HFF-Myc (cell line): Measurements from ENCODE around the gene C13orf42.

Experiments used
- DNase-seq: peaks from one replicate; pipeline ENCODE4 v3.0.0-alpha.2; 2011; ENCODE audit warnings: low read depth; ENCODE audit errors: extremely low read depth
- H3K4me3 ChIP-seq: replicated peaks from 2 replicates; pipeline ENCODE4 v1.5.1; 2011; ENCODE audit warnings: low read depth, mild to moderate bottlenecking, control low read depth, low read length
- TF ChIP-seq, protein P1 (sequence below): IDR thresholded peaks from 2 replicates; pipeline ENCODE4 v1.5.1; 2012; ENCODE audit warnings: mild to moderate bottlenecking, low read depth, low read length, control low read depth; ENCODE audit errors: missing control alignments

The C13orf42 gene

DNA sequence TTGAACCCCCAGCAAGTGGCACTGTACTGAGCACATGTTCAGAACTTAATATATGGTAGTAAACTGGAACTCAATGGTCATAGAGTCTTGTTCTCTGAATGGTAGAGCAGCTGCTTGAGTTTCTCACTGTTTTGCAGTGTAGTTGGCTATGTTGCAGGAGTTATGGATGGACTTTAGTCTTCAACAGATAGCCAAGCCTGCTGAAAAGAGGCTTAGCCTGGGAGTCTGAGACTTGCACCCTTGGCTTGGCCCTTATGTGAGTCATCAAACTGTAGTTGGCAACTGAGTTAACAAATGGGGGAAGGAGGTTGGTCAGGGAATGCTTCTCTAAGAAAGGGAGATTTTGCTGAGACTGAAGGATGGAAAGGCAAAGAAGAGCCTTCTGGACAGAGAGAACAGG lies 62.5 kb downstream of the C13orf42 start:
- no peak overlapping the region for H3K4me3 ChIP-seq
- DNase-seq = no peak
- TF ChIP-seq, protein P1, sequence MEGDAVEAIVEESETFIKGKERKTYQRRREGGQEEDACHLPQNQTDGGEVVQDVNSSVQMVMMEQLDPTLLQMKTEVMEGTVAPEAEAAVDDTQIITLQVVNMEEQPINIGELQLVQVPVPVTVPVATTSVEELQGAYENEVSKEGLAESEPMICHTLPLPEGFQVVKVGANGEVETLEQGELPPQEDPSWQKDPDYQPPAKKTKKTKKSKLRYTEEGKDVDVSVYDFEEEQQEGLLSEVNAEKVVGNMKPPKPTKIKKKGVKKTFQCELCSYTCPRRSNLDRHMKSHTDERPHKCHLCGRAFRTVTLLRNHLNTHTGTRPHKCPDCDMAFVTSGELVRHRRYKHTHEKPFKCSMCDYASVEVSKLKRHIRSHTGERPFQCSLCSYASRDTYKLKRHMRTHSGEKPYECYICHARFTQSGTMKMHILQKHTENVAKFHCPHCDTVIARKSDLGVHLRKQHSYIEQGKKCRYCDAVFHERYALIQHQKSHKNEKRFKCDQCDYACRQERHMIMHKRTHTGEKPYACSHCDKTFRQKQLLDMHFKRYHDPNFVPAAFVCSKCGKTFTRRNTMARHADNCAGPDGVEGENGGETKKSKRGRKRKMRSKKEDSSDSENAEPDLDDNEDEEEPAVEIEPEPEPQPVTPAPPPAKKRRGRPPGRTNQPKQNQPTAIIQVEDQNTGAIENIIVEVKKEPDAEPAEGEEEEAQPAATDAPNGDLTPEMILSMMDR = no peak

DNA sequence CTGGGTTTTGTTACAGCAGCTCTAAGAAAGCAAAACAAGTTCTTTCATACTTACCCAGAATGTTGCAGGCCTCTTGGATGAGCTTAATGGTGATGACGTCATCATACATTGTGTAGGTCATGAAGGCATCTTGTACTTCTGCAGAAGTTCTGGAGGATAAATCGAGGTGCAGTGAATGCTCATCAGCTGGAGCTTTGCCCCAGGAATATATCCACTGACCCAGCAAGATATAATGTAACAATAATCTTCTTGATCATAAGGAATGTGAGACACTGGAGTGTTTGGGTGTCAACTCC lies 63.0 kb downstream of the C13orf42 start:
- no peak overlapping the region for H3K4me3 ChIP-seq
- DNase-seq = no peak
- TF ChIP-seq, protein P1 = no peak

DNA sequence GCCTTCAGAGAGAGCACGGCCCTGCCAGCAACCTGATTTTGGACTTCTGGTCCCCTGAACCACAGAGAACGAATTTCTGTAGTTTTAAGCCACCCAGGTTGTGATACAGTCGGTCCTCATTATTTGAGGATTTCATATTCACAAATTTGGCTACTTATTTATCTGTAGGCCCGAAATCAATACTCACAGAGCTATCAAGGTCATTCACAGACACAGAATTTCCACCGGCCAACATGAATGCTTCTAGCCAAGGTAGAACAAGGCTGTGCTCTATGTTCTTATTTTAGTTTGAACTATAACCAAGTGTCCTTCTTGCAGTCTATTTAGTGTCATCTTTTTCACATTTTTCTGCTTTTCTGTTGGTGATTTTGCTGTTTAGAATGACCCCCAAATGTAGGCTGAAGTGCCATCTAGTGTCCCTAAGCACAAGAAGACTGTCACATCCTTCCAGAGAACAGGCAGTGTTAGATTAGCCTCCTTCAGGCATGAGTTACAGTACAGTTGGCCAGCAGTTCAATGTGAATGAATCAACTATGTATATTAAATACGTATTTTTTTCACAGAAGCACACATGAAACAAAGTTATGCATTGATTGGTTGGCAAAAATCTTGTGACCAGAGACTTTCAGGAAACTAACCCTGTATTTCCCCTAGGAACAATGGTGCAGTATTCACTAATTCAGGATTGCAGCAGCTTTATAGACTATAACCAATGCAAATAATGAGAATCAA lies 63.5 kb downstream of the C13orf42 start:
- H3K4me3 ChIP-seq = no peak overlapping the region
- TF ChIP-seq, protein P1 = no peak
- DNase-seq = no peak

DNA sequence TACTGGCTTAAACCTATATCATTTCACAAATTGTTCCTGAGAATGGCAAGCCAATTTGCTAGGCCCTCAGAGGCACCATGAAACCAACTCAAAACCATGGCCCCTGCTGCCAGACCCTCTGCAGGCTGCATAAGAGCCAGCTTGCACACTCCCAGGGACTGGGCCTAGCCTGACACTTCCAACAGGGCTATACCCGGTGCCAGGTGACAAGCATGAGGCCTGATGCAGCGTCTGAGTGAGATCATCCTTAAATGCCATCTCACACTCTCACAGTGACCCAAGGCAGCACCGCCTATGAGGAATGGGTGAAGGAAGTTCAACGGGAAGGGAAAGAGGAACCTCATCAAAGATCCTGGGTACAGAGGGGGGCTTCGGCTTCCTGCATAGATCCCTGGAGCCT lies 65.6 kb downstream of the C13orf42 start:
- no peak overlapping the region for H3K4me3 ChIP-seq
- TF ChIP-seq, protein P1 = no peak
- DNase-seq = no peak

DNA sequence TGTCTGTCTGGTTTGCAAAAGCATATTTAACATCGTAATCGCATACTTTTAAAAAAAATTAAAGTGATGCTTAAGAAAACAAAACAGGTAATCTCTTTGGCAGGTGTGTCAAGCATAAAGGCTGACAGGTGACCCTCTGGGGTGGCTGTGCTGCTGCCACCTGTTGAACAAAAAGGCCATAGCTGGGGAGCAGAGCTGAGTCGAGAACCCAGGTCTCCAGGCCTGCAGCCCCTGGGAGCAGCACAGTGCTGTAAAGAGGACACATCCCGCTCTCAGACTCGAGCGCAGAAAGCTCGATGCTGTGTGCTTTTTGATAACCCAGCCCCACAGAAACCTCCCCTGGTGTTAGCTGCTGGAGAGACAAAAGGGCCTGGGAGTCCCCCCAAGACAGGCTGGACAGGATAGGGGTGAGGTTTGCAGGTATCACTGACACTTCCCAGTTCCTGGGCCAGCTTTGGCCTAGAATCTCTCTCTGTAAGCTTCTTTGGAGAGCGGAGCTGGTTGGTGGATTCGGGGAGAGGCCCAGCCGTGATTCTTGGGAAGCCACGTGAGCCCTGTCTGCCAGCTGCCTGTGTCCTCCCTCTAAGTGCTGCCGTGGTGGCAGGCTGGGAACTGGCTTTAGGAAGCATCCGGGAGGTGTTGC lies 66.9 kb downstream of the C13orf42 start:
- DNase-seq = no peak
- no peak overlapping the region for H3K4me3 ChIP-seq
- TF ChIP-seq, protein P1 = no peak

DNA sequence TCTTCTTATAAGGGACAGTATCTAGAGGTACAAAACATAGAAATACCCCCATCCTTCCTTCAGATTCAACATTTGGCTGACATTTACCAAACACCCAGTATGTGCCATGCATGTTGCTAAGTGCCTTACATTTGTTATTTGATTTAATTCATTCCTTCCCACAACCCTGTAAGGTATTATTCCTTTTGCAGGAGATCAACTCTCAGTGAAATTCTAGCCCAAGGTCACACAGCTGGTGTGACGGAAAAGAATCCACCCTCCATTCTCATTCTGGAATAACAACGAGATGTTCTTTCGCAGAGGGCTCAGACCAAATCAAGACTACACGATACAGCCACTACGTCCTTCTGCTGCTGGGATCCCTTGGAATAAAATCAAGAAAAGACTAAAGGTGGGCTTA lies 67.8 kb downstream of the C13orf42 start:
- TF ChIP-seq, protein P1 = no peak
- no peak overlapping the region for H3K4me3 ChIP-seq
- DNase-seq = no peak
